ENCODE measurements around the gene YEATS4.
"Not testable (repeated sequence)": the region's sequence is repeated elsewhere in the genome, so short reads cannot be mapped to it uniquely, and the experiment has no call there.

YEATS4 gene

DNA sequence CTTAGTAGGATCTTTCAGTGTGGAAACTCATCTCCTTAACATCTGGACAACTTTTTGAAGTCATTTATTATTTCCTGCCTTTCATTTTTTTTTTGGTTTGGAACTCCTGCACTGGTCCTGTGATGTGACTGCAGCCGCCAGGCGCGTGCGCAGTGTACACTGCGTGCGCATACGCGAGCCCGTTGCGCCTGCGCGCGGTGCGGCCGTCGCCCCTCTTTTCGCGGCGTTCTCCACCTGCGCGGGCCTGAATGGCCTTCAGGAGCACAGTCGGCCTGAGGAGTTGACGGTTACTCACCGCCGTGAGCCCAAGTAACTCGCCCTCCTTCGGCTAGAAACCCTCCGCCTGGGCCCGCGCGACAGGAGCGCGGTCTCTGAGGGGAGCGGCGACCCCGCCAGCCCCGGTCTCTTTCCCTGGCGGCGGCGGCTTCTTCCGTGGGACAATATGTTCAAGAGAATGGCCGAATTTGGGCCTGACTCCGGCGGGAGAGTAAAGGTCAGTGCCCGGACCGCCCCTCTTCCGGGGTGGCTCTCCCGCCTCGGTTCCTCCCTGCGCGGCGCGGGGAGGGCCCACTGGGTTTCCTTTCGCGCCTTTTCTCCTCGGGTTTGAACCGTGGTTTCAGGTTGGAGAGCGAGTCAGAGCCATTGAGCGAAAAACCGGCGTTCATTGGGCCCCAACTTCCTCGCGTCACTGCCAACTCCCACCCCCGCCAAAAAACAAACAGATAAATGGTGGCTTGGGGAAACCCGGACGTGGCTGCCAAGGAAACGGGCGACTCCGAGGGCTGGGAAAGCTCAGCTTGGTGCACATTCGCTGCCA, at the start of gene YEATS4:
YEATS4 (plus strand) TSS at position 213 of the 817 bp plus-strand sequence; CDS start at position 443, 230 bp downstream.
- peak; percentile 86 for DNase-seq

DNA sequence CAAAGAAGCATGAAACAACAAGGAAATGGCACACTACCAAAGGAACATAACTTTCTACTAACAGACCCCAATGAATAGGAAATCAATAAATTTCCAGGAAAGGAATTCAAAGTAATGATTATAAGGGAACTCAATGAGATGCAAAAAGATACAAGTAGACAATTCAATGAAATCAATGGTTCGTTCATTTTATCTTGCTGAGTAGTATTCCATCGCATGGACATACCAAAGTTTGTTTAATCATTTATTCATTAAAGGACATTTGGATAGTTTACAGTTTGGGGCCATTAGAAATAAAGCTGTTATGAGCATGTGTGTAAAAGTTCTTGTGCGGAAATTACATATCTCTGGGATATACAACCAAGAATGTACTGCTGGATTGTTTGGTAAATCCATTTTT, 46.3 kb upstream of the YEATS4 start:
- no peak for DNase-seq

DNA sequence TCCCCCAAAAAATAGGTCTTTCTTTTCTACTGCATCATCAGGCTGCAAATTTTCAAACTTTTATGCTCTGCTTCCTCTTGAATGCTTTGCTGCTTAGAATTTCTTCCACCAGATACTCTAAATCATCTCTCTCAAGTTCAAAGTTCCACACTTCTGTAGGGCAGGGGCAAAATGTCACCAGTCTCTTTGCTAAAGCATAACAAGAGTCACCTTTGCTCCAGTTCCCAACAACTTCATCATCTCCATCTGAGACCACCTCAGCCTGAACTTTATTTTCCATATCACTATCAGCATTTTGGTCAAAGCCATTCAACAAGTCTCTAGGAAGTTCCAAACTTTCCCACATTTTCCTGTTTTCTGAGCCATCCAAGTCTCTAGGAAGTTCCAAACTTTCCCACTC, 42.8 kb upstream of the YEATS4 start:
- DNase-seq = not testable (repeated sequence)

DNA sequence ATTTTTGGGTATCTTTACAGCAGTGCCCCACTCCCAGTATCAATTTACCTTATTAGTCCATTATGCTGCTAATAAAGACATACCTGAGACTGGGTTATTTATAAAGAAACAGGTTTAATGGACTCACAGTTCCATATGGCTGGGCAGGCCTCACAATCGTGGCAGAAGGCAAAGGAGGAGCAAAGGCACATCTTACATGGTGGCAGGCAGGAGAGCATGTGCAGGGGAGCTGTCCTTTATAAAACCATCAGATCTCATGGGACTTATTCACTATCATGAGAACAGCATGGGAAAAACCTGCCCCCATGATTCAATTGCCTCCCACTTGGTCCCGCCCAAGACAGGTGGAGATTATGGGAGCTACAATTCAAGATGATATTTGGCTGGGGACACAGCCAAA, 42.3 kb upstream of the YEATS4 start:
- not testable (repeated sequence) for DNase-seq

DNA sequence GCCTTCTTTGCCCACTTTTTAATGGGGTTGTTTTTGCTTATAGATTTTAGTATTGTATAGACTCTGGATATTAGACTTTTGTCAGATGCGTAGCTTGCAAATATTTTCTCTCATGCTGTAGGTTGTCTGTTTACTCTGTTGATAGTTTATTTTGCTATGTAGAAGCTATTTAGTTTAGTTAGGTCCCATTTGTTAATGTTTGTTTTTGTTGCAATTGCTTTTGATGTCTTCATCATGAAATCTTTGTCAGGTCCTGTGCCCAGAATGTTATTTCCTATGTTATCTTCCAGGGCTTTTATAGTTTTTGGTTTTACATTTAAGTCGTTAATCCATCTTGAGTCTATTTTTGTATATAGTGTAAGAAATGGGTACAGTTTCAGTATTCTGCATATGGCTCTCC, 41.3 kb upstream of the YEATS4 start:
- DNase-seq = no peak

DNA sequence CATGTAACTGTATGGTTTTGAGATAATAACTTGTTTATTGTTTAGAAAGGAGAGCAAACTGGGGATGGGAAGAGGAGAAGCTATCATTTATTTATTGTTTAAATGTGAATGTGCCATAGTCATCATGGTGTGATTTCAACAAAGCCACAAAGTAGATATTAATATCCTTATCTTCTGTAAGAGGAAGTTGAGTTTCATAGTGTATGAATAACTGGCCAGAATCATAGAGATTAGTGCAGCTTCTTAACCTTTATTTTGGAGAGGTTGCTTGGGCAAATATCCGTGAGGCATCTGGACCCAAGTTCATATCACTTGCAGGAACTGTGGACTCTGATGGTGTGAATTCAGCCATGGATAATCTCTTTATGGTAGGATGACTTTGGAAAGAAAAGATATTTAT, 38.2 kb upstream of the YEATS4 start:
- DNase-seq = no peak

DNA sequence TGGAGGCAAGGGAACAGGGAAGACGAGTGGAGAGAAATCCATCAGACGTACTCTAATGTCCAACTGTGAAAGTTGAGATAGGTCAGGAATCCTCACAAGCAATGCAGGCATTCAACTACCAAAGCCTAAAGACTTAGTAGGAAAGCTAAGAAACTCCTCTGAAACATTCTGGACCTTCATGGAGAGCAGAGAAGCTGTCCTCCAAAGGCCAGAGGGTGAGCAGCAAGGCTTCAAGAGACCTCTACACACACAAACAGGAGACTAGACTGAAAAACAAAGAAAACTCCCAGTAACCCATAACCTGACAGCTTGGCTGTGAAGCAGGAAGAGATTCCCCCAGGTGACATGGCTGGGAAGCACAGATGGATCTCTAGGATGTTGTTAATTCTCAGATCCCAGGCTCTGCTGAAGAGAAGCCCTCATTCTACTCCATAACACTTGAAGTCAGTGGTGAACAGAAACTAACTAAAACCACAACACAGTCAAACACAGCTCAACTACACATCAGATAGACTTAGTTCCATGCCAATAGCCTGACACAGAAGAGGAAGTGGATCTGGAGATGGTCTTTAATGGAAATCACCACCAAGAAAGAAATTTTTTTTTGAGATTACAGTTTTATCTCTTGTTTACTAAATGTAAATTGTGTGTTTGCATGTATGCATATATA, 34.6 kb upstream of the YEATS4 start:
- DNase-seq = no peak

DNA sequence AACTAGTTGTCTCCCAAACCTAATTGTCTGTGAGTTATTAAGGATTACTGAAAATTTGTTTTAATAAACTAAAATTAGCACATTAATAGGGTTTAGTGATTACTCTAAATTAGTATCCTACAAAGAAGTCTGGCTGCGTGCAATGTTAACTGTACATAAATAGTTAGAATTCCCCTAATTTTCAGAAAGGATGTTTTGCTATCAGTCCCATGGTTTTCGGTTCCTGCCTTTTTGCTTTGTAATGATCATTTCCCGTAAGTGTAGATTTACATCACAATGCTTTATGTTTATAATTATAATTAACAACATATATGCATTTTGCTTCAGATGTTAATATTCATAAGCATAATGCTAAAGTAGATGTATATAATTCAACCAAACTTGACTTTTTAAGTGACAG, 31.1 kb upstream of the YEATS4 start:
- DNase-seq = no peak

DNA sequence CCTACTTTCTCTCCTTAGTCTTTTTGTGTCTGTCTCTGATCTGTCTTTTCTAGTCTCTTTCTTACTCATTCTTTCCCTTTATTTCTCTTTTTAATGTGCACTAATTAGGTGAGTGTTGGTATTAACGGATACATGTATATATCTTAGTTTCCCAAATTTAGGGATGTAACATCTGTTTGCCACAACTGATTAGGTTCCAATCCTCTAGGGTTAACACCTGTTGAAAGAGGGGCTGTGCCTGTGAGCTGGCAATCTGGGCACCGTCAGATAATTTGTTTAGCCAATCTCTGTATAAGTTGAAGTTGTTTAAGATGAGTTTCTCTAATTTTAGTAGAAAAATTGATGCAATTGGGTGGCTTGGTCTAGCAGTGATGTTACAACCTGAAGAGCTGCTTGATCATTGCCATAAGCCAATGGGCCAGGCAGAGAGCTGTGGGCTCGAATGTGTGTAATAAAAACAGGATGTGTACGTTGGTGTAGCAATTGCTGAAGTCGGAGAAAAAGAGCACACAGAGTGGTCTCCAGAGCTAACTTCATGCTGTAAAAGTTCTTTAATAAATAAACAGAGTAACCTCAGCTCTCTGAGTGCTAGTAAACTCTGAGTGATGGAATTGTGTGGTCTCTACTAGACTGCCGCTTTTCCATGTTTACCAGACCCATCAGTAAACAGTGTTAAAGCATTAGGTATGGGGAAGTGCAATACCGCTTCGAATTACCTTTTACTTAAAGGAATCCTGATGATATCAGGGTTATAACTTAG, 29.7 kb upstream of the YEATS4 start:
- DNase-seq = peak; percentile 17

DNA sequence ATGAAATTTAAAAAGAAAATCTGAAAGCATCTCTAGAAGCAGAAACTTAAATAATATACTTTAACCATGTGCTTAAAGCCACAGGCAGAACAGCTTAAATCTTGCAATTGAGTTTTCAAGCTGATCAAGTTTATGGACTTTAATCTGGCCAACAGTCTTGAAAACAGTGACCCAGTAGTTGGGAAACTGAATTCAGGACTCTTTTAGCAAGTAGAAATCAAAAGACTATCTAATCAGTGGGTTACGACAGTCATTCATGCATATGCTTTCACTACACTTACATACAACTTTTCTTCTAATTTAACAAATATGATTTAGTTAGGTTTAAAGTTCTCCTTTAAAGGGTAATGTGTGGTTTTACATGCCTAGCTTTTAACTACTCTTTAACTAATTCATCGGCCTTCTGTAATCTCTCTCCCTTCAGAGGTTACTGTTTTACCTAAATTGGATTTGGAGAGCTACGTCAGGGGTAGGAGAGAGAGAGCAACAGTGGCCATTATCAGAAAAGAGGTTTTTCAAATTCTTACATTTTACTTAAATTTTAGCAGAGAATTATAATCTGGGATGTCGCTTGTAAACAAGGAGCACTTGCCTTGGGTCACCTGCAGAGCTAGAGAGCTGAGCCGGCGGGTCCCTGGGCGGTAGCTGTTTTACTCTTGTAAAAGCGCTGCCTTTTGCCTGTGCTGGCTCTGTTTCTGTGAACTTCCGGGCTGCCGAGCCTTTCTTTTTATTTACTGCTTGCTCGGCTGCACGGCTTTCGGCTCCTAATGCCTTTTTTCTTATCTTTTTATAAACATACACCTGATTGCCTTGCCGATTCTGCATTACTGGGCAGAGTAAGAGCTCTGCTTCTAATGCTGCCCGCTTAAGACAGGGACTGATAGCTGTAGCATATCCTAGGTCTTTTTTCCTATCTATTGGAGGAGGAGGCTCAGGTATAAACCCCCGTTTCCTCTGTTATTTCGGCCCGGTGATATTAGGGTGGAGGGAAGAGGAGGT, 28.8 kb upstream of the YEATS4 start:
- peak; percentile 57 for DNase-seq

DNA sequence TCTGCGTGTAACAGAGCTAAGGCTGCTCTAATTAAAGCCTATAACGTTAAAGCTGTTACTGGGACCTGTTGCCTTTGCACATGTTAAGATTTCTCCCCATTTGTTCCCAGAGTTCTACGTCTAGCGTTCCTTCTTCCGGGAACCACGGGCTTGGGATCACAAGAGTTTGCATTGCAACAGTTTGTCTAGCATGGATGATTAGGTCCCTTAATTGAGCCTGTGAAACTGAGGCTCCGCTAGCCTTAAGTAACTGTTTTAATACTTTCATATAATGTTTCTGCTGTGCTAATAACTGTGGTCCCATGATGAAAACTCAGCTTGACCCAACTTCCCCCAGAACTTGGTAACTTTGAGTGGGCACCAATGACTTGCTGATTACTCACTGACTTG, 28.0 kb upstream of the YEATS4 start:
- DNase-seq = no peak

DNA sequence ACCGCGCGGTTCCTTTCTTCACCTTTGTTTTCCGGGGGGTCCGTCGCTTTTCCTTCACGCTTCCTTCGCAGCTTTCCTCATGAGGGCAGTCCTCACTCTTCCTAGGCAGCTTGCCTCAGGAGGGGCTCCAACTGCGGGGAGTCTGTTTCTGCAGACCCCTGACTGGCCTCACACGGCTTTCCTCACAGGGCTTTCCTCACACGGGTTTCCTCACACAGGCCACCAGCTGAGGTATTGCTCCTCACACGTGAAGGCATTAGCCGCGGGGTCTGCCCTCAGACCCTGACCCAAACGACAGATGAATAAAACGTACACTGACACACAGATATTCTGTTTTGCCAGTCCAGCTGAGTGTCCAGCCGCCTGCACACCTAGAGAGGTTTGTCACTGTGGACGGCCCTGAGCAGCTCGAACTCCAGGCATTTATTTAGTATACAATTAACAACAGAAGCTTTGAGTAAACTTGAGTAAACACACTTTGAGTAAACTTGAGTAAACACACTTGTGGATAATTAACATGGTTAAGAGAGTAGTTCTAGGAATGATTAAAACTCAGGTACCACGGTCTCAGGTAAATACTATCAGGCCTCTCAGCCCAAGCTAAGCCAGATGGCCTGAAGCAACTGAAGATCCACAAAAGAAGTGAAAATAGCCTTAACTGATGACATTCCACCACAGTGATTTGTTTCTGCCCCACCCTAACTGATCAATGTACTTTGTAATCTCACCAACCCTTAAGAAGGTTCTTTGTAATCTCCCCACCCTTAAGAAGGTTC, 27.4 kb upstream of the YEATS4 start:
- DNase-seq = no peak

DNA sequence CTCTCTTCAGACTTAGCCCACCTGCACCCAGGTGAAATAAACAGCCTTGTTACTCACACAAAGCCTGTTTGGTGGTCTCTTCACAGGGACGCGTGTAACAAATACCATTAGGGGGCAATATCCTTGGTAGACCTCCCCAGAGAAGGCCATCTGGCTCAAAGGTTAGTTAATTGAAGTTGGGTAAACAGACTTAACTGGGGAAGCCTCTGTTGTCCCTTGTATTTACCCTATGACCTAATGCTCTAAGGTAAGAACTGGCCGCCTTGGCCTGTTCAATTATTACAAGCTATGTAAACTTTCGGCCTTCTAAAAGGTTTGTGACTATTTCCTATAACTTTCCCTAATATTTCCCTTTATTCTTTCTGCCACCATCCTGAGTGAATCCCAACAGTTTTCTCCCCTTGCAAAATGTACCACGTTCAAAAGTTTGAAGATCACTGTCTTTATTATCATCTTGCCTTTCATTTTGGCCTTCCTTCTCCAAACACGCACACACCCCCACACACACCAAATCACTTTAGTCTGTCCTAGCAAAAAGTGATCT, 26.7 kb upstream of the YEATS4 start:
- no peak for DNase-seq

DNA sequence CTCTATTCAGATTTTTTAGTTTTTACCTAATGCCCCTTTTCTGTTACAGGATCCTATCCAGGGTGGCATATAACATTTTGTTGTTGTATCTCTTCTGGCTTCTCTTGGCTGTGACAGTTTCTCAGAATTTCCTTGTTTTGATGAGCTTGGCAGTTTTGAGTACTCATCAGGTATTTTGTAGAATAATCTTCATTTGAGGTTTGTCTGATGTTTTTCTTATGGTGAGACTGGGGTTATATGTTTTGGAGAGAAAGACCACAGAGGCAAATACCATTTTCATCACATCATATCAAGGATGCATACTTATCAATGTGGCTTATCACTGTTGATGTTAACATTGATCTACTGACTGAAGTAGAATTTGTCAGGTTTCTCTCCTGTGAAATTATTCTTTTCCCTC, 25.4 kb upstream of the YEATS4 start:
- DNase-seq = no peak

DNA sequence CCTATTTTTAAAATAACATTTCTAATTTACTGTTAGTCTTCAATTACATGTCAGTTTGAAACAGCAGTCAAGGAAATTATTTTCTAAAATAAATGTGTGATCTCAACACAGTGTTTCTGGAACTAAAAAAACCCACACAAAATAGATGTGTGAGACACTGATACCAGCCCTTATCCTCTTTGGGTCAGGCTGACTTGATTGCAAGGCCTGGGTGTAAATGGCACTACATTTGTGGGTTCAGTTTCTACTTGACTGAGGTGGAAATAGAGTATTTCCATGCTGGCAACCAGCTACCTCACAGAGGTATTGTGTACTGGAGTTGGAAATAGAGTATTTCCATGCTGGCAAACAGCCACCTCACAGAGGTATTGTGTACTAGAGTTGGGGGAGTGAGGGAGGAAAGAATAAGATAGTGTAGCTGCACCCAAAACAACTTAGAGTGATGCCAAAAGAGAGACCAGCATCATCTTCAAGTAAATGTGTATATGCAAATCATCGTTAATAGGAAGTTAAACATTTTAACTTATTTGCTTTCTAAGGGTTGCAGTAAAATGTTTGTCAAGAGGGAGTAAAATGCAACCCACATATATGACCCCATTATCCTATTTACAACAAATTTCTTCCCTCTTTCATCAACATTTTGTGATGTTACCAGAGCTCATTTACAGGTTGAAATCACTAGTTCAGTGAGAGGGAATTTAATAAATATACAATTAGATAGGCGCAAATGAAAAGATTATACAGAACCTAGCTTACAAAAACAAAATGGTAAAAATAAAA, 22.0 kb upstream of the YEATS4 start:
- no peak for DNase-seq

DNA sequence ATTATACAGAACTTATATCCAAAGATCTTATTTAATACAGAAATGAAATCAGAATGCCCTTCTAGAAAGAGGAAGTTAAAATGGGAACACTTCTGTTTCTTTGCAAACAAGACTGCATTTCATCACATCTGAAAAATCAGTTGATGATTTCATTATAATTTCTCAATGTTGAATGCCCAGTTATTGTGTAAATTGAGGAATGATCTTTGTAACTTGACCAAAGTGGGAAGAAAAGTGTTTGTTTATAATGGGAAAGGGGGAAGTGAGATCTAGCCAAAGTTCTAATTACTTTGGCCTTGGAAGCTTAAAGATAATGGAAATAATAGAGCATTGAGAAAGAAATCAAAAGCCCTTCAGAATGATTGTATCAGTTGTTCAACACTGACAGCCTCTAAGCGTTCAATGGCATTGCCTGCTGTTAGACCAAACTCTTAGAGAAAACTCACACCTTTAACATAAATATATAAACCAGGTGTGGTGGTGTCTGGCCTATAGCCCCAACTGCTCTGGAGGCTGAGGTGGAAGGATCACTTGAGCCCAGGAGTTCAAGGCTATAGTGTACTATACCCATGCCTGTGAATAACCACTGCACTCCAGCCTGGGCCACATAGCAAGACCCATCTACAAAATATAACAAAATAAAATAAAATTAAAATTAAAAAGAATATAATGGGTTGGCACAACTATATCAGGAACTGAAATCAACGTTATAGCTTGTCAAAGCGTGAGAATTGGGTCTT, 21.3 kb upstream of the YEATS4 start:
- no peak for DNase-seq

DNA sequence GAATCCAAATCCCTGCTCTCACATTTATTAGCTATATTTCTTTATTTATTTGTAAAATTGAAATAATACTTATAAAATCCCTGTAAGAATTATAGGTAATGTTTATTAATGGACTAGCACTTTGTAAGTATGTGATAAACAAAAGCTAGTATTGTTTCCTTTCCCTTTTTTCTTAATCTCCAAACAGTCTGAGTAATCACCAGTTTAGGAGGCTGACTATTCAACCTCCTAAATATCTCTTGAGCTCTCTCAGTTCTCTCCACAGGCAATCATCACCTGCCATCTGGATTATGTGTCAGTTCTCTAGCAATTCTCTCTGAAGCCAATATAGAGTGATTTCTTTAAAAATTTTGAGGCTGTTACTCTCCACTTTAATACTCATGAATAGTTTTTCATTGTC, 20.6 kb upstream of the YEATS4 start:
- DNase-seq = no peak

DNA sequence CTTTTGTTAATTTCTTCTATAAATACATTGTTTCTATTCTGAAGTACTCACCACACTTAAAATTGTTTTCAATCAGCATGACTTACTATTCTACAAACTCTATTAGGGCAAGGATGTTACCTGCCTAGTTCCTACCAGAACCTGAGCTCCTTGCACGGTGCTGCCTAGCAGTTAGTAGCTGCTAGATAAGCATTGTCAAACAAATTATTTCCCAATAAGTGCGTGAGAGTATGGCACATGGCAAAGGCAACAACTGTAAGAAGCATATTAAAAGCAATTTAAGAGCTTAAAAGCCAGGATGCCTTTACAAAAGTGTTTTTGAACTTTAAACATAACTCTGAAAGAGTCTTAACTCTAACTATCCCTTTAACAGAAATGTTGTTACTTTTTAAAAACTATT, 19.5 kb upstream of the YEATS4 start:
- no peak for DNase-seq

DNA sequence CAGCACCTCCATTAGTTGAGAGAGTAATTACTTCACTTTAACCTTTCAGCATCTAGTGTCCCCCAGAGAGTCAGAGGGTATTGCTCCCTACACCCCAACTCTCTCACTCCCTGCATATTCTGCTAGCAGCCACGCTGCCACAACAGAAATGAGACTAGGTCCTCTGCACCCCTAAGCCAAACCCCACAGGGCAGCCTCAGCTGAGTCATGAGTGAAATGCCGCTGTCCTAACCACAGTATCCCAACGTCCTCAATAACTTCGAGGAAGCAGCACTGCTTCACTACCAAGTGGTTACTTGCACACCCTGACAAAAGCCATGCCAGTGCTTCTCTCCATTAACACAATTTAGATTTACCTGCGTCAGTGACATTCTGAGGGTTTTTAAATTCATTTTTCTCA, 18.2 kb upstream of the YEATS4 start:
- DNase-seq = no peak

DNA sequence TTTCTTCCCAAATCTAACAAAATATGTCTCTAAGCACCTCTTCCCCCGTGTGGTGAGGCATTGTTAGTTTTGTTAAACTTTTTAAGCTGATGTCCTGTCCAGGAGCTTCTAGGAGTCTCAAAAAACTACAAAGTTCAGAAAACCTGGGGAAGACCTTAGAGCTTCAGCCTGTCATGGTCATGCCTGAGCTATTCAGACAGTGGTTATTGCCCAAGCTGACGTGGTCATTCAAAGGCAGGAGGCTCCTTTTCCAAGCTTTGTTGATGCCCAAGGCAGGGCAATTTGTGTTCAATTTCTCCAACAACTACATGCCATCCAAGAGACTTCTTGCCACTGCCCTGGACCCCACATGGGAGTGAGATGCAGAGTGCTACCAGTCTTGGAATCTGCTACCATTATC, 17.1 kb upstream of the YEATS4 start:
- DNase-seq = no peak
